Adrenal gland (tissue), 5 donors: Measurements from ENCODE around the gene TBCEL.

Source experiments
- CTCF ChIP-seq, 6 experiments: fragments of 450-650 bp in 4 of 6; fragments of 200-600 bp in 2 of 6; sonication (generic) in 1 of 6; IDR thresholded peaks; 1 replicate in 5 of 6; 2 replicates in 1 of 6; pipeline versions ENCODE4 v1.5.1 to v1.8.0; 2016 to 2021; ENCODE audit warnings: antibody characterized with exemption in 6 of 6, mild to moderate bottlenecking in 2 of 6, moderate library complexity in 1 of 6
- POLR2A ChIP-seq, 2 donors: fragments of 450-650 bp; IDR thresholded peaks; one replicate each; pipeline ENCODE4 v1.6.1; 2017; ENCODE audit warnings: antibody characterized with exemption in 2 of 2, mild to moderate bottlenecking in 2 of 2, moderate library complexity in 1 of 2
- donor health status: DM: no; HTN: no; CAD: no.

GRCh38 chr11:121063728-121064127 is 39.8 kb downstream of the TBCEL start:
- TF ChIP-seq CTCF (IDR thresholded peaks at IDR 0.05) (peak in 3 of 6 experiments; percentile 27 to 39 (median 27)), POLR2A (IDR thresholded peaks at IDR 0.05) (no peak)
